Measurements from ENCODE around the gene GRIK3.

- TF ChIP-seq POLR2A (IDR thresholded peaks at IDR 0.05; ENCODE audit: low read depth, low read length) (no peak), TAF1 (IDR thresholded peaks at IDR 0.05; ENCODE audit: borderline replicate concordance, low read depth, low read length) (no peak), POLR2AphosphoS5 (IDR thresholded peaks at IDR 0.05; ENCODE audit: low read depth, low read length) (no peak)
Measured at GRCh38 chr1:36866169-36866814, 168.0 kb downstream of the GRIK3 start.

All from GM12892 (cell line).